PC-3 (cell line): Measurements from ENCODE around the gene RIPOR2.

ENCODE experiments used
- CTCF ChIP-seq: fragments of 300-600 bp; sonication (generic); conservative IDR thresholded peaks from 2 replicates; pipeline ENCODE4 v1.5.1; 2017; ENCODE audit warnings: antibody characterized with exemption, low read depth, mild to moderate bottlenecking, low read length
- EZH2phosphoT487 ChIP-seq: fragments of 300-600 bp; sonication (generic); IDR thresholded peaks from 2 replicates; pipeline ENCODE4 v1.6.1; 2018; ENCODE audit warnings: mild to moderate bottlenecking, antibody characterized with exemption, low read length, borderline replicate concordance

- TF ChIP-seq CTCF (no peak), EZH2phosphoT487 (no peak)
Measured at GRCh38 chr6:24967211-24967610, 31.5 kb upstream of the RIPOR2 start.
